Neural progenitor cell (in vitro differentiated cells): ENCODE measurements around the gene FAM20A.

Experiments
- EZH2 ChIP-seq: fragments of 200-600 bp; sonication (generic); IDR thresholded peaks from 2 replicates; pipeline ENCODE4 v1.6.1; 2017; ENCODE audit warnings: antibody characterized with exemption, mild to moderate bottlenecking, moderate library complexity
- EZH2phosphoT487 ChIP-seq: fragments of 200-600 bp; sonication (generic); IDR thresholded peaks from 2 replicates; pipeline ENCODE4 v1.6.1; 2017; ENCODE audit warnings: antibody characterized with exemption
- TF ChIP-seq, protein P1 (sequence below): fragments of 200-600 bp; sonication (generic); IDR thresholded peaks from 2 replicates; pipeline ENCODE4 v1.5.1; 2017; ENCODE audit warnings: antibody characterized with exemption, mild to moderate bottlenecking

DNA sequence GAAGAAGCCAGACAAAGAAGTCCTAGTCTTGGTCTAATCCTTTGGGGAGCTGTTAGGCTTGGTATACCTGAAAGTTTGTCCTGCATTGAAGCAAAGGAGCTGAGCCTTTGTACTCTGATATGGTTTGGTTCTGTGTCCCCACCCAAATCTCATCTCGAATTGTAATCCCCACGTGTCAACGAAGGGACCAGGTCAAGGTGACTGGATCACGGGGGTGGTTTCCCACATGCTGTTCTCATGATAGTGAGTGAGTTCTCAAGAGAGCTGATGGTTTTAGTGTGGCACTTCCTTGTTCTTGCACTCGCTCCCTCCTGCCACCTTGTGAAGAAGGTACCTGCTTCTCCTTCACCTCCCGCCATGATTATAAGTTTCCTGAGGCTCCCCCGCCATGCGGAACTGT is 33.6 kb downstream of the FAM20A start:
- TF ChIP-seq, protein P1, sequence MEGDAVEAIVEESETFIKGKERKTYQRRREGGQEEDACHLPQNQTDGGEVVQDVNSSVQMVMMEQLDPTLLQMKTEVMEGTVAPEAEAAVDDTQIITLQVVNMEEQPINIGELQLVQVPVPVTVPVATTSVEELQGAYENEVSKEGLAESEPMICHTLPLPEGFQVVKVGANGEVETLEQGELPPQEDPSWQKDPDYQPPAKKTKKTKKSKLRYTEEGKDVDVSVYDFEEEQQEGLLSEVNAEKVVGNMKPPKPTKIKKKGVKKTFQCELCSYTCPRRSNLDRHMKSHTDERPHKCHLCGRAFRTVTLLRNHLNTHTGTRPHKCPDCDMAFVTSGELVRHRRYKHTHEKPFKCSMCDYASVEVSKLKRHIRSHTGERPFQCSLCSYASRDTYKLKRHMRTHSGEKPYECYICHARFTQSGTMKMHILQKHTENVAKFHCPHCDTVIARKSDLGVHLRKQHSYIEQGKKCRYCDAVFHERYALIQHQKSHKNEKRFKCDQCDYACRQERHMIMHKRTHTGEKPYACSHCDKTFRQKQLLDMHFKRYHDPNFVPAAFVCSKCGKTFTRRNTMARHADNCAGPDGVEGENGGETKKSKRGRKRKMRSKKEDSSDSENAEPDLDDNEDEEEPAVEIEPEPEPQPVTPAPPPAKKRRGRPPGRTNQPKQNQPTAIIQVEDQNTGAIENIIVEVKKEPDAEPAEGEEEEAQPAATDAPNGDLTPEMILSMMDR = no peak
- TF ChIP-seq EZH2 (no peak), EZH2phosphoT487 (no peak)
